Caco-2 (cell line): ENCODE results near the gene CCDC197. TPM values are rescaled to one million over a fixed set of nuclear protein-coding genes. Genes with fewer than 3 reads are reported as not detected.

Experiments
- BruUV-seq: library from RNA; stranded (reverse); fragments of 400-500 nt; replicated peaks from 2 replicates; lab custom pipeline; 2021; lab: Mats Ljungman, UMichigan
- CTCF ChIA-PET: fragments of 300-600 bp; sonication (Branson Sonifier 250); formaldehyde crosslinking; loops from one replicate; lab custom pipeline; 2022; ENCODE audit warnings: antibody characterized with exemption; lab: Charles Lee
- POLR2A ChIA-PET: fragments of 300-600 bp; sonication (Branson Sonifier 250); formaldehyde crosslinking; loops from one replicate; lab custom pipeline; 2022; ENCODE audit warnings: antibody characterized with exemption; lab: Charles Lee
- DNase-seq, 2 experiments: peaks; one replicate each; pipeline versions ENCODE4 v3.0.0 to v3.0.0-alpha.2; 2020 to 2022
- H3K27me3 ChIP-seq: replicated peaks from 2 replicates; pipeline ENCODE4 v1.6.0; 2011; ENCODE audit warnings: low read length; ENCODE audit not compliant: control insufficient read depth, insufficient read depth
- H3K36me3 ChIP-seq: 2 replicates; pipeline ENCODE4 v1.5.1; 2011; ENCODE audit warnings: low read length; ENCODE audit not compliant: control insufficient read depth, insufficient read depth
- H3K4me1 ChIP-seq: fragments of 250-450 bp; sonication (Bioruptor Pico); 2 replicates; pipeline ENCODE4 v1.5.1; 2020; ENCODE audit warnings: mild to moderate bottlenecking
- H3K4me3 ChIP-seq: 2 replicates; pipeline ENCODE4 v1.5.1; 2011; ENCODE audit warnings: low read depth, mild to moderate bottlenecking, control low read depth, low read length
- H3K9me3 ChIP-seq: fragments of 250-450 bp; sonication (Bioruptor Pico); 2 replicates; pipeline ENCODE4 v1.5.1; 2020; ENCODE audit warnings: mild to moderate bottlenecking, moderate library complexity
- H3K27ac Mint-ChIP-seq: one replicate; pipeline ENCODE4 v1.8.0; 2022; ENCODE audit warnings: mixed read lengths; ENCODE audit not compliant: unreplicated experiment
- H3K27me3 Mint-ChIP-seq: one replicate; pipeline ENCODE4 v1.8.0; 2022; ENCODE audit warnings: mixed read lengths; ENCODE audit not compliant: insufficient read depth, unreplicated experiment
- H3K36me3 Mint-ChIP-seq: one replicate; pipeline ENCODE4 v1.8.0; 2022; ENCODE audit warnings: mild to moderate bottlenecking, mixed read lengths; ENCODE audit not compliant: insufficient read depth, unreplicated experiment
- H3K4me1 Mint-ChIP-seq: one replicate; pipeline ENCODE4 v1.8.0; 2022; ENCODE audit warnings: low read depth, mixed read lengths; ENCODE audit not compliant: unreplicated experiment
- H3K4me3 Mint-ChIP-seq: one replicate; pipeline ENCODE4 v1.8.0; 2022; ENCODE audit warnings: mild to moderate bottlenecking, moderate library complexity, mixed read lengths; ENCODE audit not compliant: unreplicated experiment
- H3K9me3 Mint-ChIP-seq: one replicate; pipeline ENCODE4 v1.8.0; 2022; ENCODE audit warnings: mixed read lengths; ENCODE audit not compliant: unreplicated experiment
- CTCF ChIP-seq, 2 experiments: fragments of 200-600 bp in 1 of 2; IDR thresholded peaks; 1 replicate in 1 of 2; 2 replicates in 1 of 2; pipeline versions ENCODE4 v1.5.1 to v1.8.0; 2011 to 2022; ENCODE audit warnings: antibody characterized with exemption in 1 of 2, control low read depth in 1 of 2, inconsistent platforms in 1 of 2, low read depth in 1 of 2, low read length in 1 of 2, mild to moderate bottlenecking in 1 of 2, moderate library complexity in 1 of 2; ENCODE audit not compliant: insufficient read depth in 1 of 2, severe bottlenecking in 1 of 2, unreplicated experiment in 1 of 2
- intact Hi-C: fragments of 100-400 bp; cut with micrococcal nuclease; formaldehyde crosslinking; loops from one replicate; pipeline ENCODE4 v1.10.0; 2022; ENCODE audit not compliant: unreplicated experiment
- total RNA-seq: library from RNA; stranded (reverse); gene quantifications from 2 replicates; pipeline ENCODE4 v1.2.3, GENCODE V29; 2022

CCDC197 gene
- total RNA-seq, 1 experiment from 2014 or later: not detected

- no TSS peak for BruUV-seq
- no peaks in the 10 kb centered on the region for H3K36me3 Mint-ChIP-seq
- peaks cover 15% of the 10 kb centered on the region for H3K4me1 Mint-ChIP-seq
- no peaks in the 10 kb centered on the region for H3K27me3 Mint-ChIP-seq
- DNase-seq: no peak
- H3K9me3 ChIP-seq: no peaks in the 10 kb centered on the region
- CTCF ChIA-PET: no interaction called here
- no peaks in the 10 kb centered on the region for H3K27me3 ChIP-seq
- POLR2A ChIA-PET: no interaction called here
- H3K4me3 ChIP-seq: no peak overlapping the region
- no peaks in the 10 kb centered on the region for H3K36me3 ChIP-seq
- peaks cover 6% of the 10 kb centered on the region for H3K4me1 ChIP-seq
- H3K4me3 Mint-ChIP-seq: no peak overlapping the region
- no peak for TF ChIP-seq CTCF (IDR thresholded peaks at IDR 0.05; ENCODE audit: insufficient read depth in 1 of 2, low read depth in 1 of 2, low read length in 1 of 2, severe bottlenecking in 1 of 2, unreplicated experiment in 1 of 2)
- H3K27ac Mint-ChIP-seq: no peak overlapping the region
- no peaks in the 10 kb centered on the region for H3K9me3 Mint-ChIP-seq
- intact Hi-C loops: no loop called here
Observed at GRCh38 chr14:93998871-93999403, 1.8 kb downstream of the CCDC197 start.

GRCh38 chr14:93999573-93999972, 2.5 kb downstream of the CCDC197 start:
- DNase-seq: no peak
- intact Hi-C loops: no loop called here
- no TSS peak for BruUV-seq
- Mint-ChIP-seq H3K4me3 (no peak overlapping the region), H3K4me1 (peaks cover 15% of the 10 kb centered on the region), H3K36me3 (no peaks in the 10 kb centered on the region), H3K27me3 (no peaks in the 10 kb centered on the region), H3K27ac (no peak overlapping the region), H3K9me3 (no peaks in the 10 kb centered on the region)
- H3K36me3 ChIP-seq: no peaks in the 10 kb centered on the region
- peaks cover 13% of the 10 kb centered on the region for H3K4me1 ChIP-seq
- CTCF ChIA-PET: interaction anchor here (0.6 to 1.1 kb wide), 3 partner anchors 14 to 129 kb away, joined by 3 to 4 read pairs (median 3); no protein-coding TSS in a partner anchor
- POLR2A ChIA-PET: no interaction called here
- no peak overlapping the region for H3K4me3 ChIP-seq
- TF ChIP-seq CTCF (IDR thresholded peaks at IDR 0.05; ENCODE audit: insufficient read depth in 1 of 2, low read depth in 1 of 2, low read length in 1 of 2, severe bottlenecking in 1 of 2, unreplicated experiment in 1 of 2): no peak
- no peaks in the 10 kb centered on the region for H3K27me3 ChIP-seq
- H3K9me3 ChIP-seq: no peaks in the 10 kb centered on the region

- H3K36me3 Mint-ChIP-seq: no peaks in the 10 kb centered on the region
- Histone ChIP-seq H3K36me3 (no peaks in the 10 kb centered on the region), H3K4me1 (peaks cover 14% of the 10 kb centered on the region), H3K9me3 (no peaks in the 10 kb centered on the region), H3K4me3 (no peak overlapping the region), H3K27me3 (no peaks in the 10 kb centered on the region)
- H3K4me3 Mint-ChIP-seq: no peak overlapping the region
- CTCF ChIA-PET: interaction anchor here (1.1 to 1.2 kb wide), 2 partner anchors 17 to 64 kb away, joined by 3 read pairs; no protein-coding TSS in a partner anchor
- no peak for TF ChIP-seq CTCF (IDR thresholded peaks at IDR 0.05; ENCODE audit: insufficient read depth in 1 of 2, low read depth in 1 of 2, low read length in 1 of 2, severe bottlenecking in 1 of 2, unreplicated experiment in 1 of 2)
- peaks cover 21% of the 10 kb centered on the region for H3K4me1 Mint-ChIP-seq
- no peaks in the 10 kb centered on the region for H3K27me3 Mint-ChIP-seq
- DNase-seq: no peak
- intact Hi-C loops: loop anchor here (5.0 to 10.0 kb wide), 3 partner anchors 43 to 345 kb away; no protein-coding TSS in a partner anchor
- no peak overlapping the region for H3K27ac Mint-ChIP-seq
- no peaks in the 10 kb centered on the region for H3K9me3 Mint-ChIP-seq
- POLR2A ChIA-PET: no interaction called here
- BruUV-seq: no TSS peak
Observed at GRCh38 chr14:94000267-94000666, 3.2 kb downstream of the CCDC197 start.
